ENCODE data around the gene CDK5.

Gene CDK5

GRCh38 chr7:151057506-151057988, at the start of gene CDK5:
Gene CDK5 (minus strand): TSS chr7:151057897. CDS start chr7:151057848, 49 bp downstream.
- DNase-seq: no peak

- DNase-seq: no peak
Measured at GRCh38 chr7:151104411-151105235, 46.9 kb upstream of the CDK5 start.

GRCh38 chr7:151103973-151104372, 46.3 kb upstream of the CDK5 start:
- DNase-seq: no peak

- DNase-seq: no peak
Measured at GRCh38 chr7:151102991-151103390, 45.3 kb upstream of the CDK5 start.

- DNase-seq: no peak
Measured at GRCh38 chr7:151101621-151102396, 44.1 kb upstream of the CDK5 start.

- DNase-seq: no peak
Measured at GRCh38 chr7:151100921-151101320, 43.2 kb upstream of the CDK5 start.

- no peak for DNase-seq
Measured at GRCh38 chr7:151099486-151100211, 42.0 kb upstream of the CDK5 start.

- DNase-seq: no peak
Measured at GRCh38 chr7:151095828-151096475, 38.3 kb upstream of the CDK5 start.

GRCh38 chr7:151095123-151095797, 37.6 kb upstream of the CDK5 start:
- DNase-seq: no peak

- no peak for DNase-seq
Measured at GRCh38 chr7:151094675-151095074, 37.0 kb upstream of the CDK5 start.

- no peak for DNase-seq
Measured at GRCh38 chr7:151093748-151094147, 36.1 kb upstream of the CDK5 start.

GRCh38 chr7:151091988-151092387, 34.3 kb upstream of the CDK5 start:
- no peak for DNase-seq

GRCh38 chr7:151091431-151091830, 33.7 kb upstream of the CDK5 start:
- no peak for DNase-seq

- DNase-seq: no peak
Measured at GRCh38 chr7:151091003-151091402, 33.3 kb upstream of the CDK5 start.

GRCh38 chr7:151089893-151090730, 32.4 kb upstream of the CDK5 start:
- DNase-seq: no peak

- peak; percentile 31 for DNase-seq
Measured at GRCh38 chr7:151088856-151089699, 31.4 kb upstream of the CDK5 start.

GRCh38 chr7:151088019-151088855, 30.5 kb upstream of the CDK5 start:
- no peak for DNase-seq

GRCh38 chr7:151087245-151088018, 29.7 kb upstream of the CDK5 start:
- DNase-seq: peak; percentile 35
